Liver (tissue), 9 donors: ENCODE results near the gene CYB561A3. TPM values are rescaled to one million over a fixed set of nuclear protein-coding genes. Genes with fewer than 3 reads are reported as not detected.

Experiments used
- DNase-seq: peaks from one replicate; pipeline ENCODE4 v3.0.0-alpha.2; 2017; ENCODE audit warnings: low spot score
- H3K27ac ChIP-seq, 2 donors: one replicate each; pipeline ENCODE4 v1.7.0; 2013; ENCODE audit warnings: inconsistent platforms in 2 of 2, low read length in 2 of 2, control low read depth in 1 of 2, low read depth in 1 of 2, mild to moderate bottlenecking in 1 of 2
- H3K27me3 ChIP-seq, 4 donors: one replicate each; pipeline versions ENCODE4 v1.6.1 to v1.7.0; 2013; ENCODE audit warnings: low read length in 3 of 4, inconsistent platforms in 1 of 4, mild to moderate bottlenecking in 1 of 4, moderate library complexity in 1 of 4; ENCODE audit not compliant: control insufficient read depth in 4 of 4, insufficient read depth in 4 of 4
- H3K36me3 ChIP-seq, 4 donors: one replicate each; pipeline versions ENCODE4 v1.6.1 to v1.7.0; 2013; ENCODE audit warnings: low read length in 3 of 4, mild to moderate bottlenecking in 3 of 4, low read depth in 1 of 4, moderate library complexity in 1 of 4; ENCODE audit not compliant: control insufficient read depth in 4 of 4, insufficient read depth in 3 of 4
- H3K4me1 ChIP-seq, 4 donors: one replicate each; pipeline versions ENCODE4 v1.6.1 to v1.7.0; 2013; ENCODE audit warnings: low read length in 3 of 4, mild to moderate bottlenecking in 3 of 4, moderate library complexity in 1 of 4; ENCODE audit not compliant: control insufficient read depth in 4 of 4, insufficient read depth in 4 of 4
- H3K4me3 ChIP-seq, 3 donors: one replicate each; pipeline versions ENCODE4 v1.6.1 to v1.7.0; 2013; ENCODE audit warnings: low read length in 3 of 3, control low read depth in 1 of 3, low read depth in 1 of 3, mild to moderate bottlenecking in 1 of 3
- H3K9ac ChIP-seq, 2 donors: one replicate each; pipeline ENCODE4 v1.7.0; 2013; ENCODE audit warnings: low read length in 2 of 2, mild to moderate bottlenecking in 2 of 2, moderate library complexity in 2 of 2, control low read depth in 1 of 2, low read depth in 1 of 2
- H3K9me3 ChIP-seq, 4 donors: one replicate each; pipeline versions ENCODE4 v1.6.1 to v1.7.0; 2013; ENCODE audit warnings: low read length in 3 of 4; ENCODE audit not compliant: control insufficient read depth in 4 of 4
- EGR1 ChIP-seq, 2 donors: IDR thresholded peaks; 2 replicates each; pipeline ENCODE4 v1.6.1; 2016 to 2018; ENCODE audit warnings: antibody characterized with exemption in 2 of 2, low read depth in 2 of 2
- FOXA1 ChIP-seq: IDR thresholded peaks from 2 replicates; pipeline ENCODE4 v1.6.1; 2016; ENCODE audit warnings: antibody characterized with exemption
- FOXA2 ChIP-seq: IDR thresholded peaks from 2 replicates; pipeline ENCODE4 v1.6.1; 2016; ENCODE audit warnings: antibody characterized with exemption
- GABPA ChIP-seq, 2 donors: IDR thresholded peaks in 1 of 2; conservative IDR thresholded peaks in 1 of 2; 2 replicates each; pipeline ENCODE4 v1.6.1; 2016; ENCODE audit warnings: antibody characterized with exemption in 2 of 2, mild to moderate bottlenecking in 1 of 2, moderate library complexity in 1 of 2
- HNF4A ChIP-seq, 2 donors: conservative IDR thresholded peaks; 2 replicates each; pipeline ENCODE4 v1.6.1; 2016; ENCODE audit warnings: antibody characterized with exemption in 2 of 2, mild to moderate bottlenecking in 2 of 2
- HNF4G ChIP-seq: IDR thresholded peaks from 2 replicates; pipeline ENCODE4 v1.6.1; 2016; ENCODE audit warnings: antibody characterized with exemption
- JUND ChIP-seq, 2 donors: IDR thresholded peaks; 2 replicates each; pipeline ENCODE4 v1.6.1; 2016; ENCODE audit warnings: antibody characterized with exemption in 2 of 2
- MAX ChIP-seq: IDR thresholded peaks from 2 replicates; pipeline ENCODE4 v1.6.1; 2016; ENCODE audit warnings: antibody characterized with exemption
- NR2F2 ChIP-seq: IDR thresholded peaks from 2 replicates; pipeline ENCODE4 v1.6.1; 2016; ENCODE audit warnings: antibody characterized with exemption
- RAD21 ChIP-seq, 2 donors: IDR thresholded peaks; 2 replicates each; pipeline ENCODE4 v1.6.1; 2016; ENCODE audit warnings: antibody characterized with exemption in 2 of 2, mild to moderate bottlenecking in 2 of 2
- REST ChIP-seq: IDR thresholded peaks from 2 replicates; pipeline ENCODE4 v1.6.1; 2016; ENCODE audit warnings: antibody characterized with exemption, mild to moderate bottlenecking
- RXRA ChIP-seq, 2 donors: IDR thresholded peaks; 2 replicates each; pipeline ENCODE4 v1.6.1; 2017 to 2018; ENCODE audit warnings: antibody characterized with exemption in 2 of 2, mild to moderate bottlenecking in 1 of 2
- SP1 ChIP-seq: IDR thresholded peaks from 2 replicates; pipeline ENCODE4 v1.6.1; 2018; ENCODE audit warnings: antibody characterized with exemption, mild to moderate bottlenecking
- TAF1 ChIP-seq: conservative IDR thresholded peaks from 2 replicates; pipeline ENCODE4 v1.6.1; 2016; ENCODE audit warnings: antibody characterized with exemption, mild to moderate bottlenecking
- YY1 ChIP-seq: IDR thresholded peaks from 2 replicates; pipeline ENCODE4 v1.6.1; 2016; ENCODE audit warnings: antibody characterized with exemption, mild to moderate bottlenecking
- WGBS: extraction: QIAGEN DNeasy Blood & Tissue Kit; methylation state at CpG from one replicate; pipeline ENCODE4 v1.1.7; 2013; 5-methylcytosine and 5-hydroxymethylcytosine counted together
- polyA plus RNA-seq, 2 donors: library from polyadenylated mRNA; stranded (reverse) in 1 of 2; unstranded in 1 of 2; fragments of 200-250 nt in 1 of 2; fragments of >200 nt in 1 of 2; fragmentation: Nextera tagmentation in 1 of 2; extraction: Ambion mirVana in 1 of 2; gene quantifications; one replicate each; pipeline versions ENCODE4 v1.2.1 to v1.2.3, GENCODE V29; 2013 to 2015
- total RNA-seq, 2 donors: library from RNA; depleted of rRNA; stranded (reverse); fragments of >200 nt; gene quantifications; one replicate each; pipeline ENCODE4 v1.2.3, GENCODE V29; 2014
- TF ChIP-seq, protein P1 (sequence below): IDR thresholded peaks from 2 replicates; pipeline ENCODE4 v1.6.1; 2016; ENCODE audit warnings: antibody characterized with exemption
- TF ChIP-seq, protein P2 (sequence below): fragments of 150-350 bp; IDR thresholded peaks from 2 replicates; pipeline ENCODE4 v1.5.1; 2017; ENCODE audit warnings: improper control_type of control experiment, low read depth, low read length; ENCODE audit not compliant: missing input control
- donor health status: healthy.
- donor health status: healthy.
- donor health status: healthy.
- donor health status: healthy.
- donor health status: healthy.

Gene CYB561A3
- total and polyA plus RNA-seq, 4 donors, result 20.2 to 36.5 (median 28.4) TPM

DNA sequence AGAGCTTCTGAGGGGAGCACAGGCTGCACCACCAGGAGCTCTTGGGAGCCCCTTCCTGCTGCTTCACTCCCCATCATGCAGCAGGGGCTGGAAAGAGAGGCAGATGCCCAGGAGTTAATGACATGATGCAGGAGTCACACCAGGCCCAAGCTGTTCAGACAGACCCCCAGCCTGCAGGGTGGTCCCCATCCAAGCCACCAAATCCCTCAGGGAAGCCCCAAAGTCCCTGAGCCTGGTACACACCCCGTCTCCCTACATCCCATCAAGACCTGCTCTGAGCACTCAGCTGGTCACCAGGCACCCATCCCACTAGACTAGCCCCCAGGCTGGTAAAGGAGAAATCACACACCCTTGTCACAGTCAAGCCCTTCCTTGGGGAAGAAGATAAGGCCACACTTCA lies 11.3 kb downstream of the CYB561A3 start (continued):
- TF ChIP-seq REST (no peak), JUND (IDR thresholded peaks at IDR 0.05) (no peak), HNF4G (no peak), YY1 (no peak), RXRA (IDR thresholded peaks at IDR 0.05) (no peak), EGR1 (IDR thresholded peaks at IDR 0.05; ENCODE audit: low read depth in 2 of 2) (no peak), FOXA2 (no peak), NR2F2 (no peak), SP1 (no peak), MAX (no peak)

DNA sequence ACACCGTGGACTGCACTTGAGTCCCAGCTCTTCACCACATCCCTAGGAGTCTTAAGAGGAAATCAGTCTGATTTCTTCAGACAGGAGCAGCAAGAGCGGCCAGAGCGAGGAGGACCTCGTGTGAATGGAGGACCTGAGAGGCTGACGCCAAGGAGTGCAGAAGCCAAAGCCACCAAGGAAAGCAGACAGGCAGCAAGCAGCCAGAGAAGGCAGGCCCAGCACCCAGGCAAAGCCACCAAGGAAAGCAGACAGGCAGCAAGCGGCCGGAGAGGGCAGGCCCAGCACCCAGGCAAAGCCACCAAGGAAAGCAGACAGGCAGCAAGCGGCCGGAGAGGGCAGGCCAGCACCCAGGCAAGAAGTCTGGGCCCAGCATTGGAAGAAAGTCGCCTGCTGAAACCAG lies 11.8 kb downstream of the CYB561A3 start:
- Histone ChIP-seq H3K4me3 (no peak overlapping the region), H3K36me3 (peaks cover 8 to 30% (median 10%) of the 10 kb centered on the region in 4 donors), H3K9ac (no peak overlapping the region), H3K9me3 (no peaks in the 10 kb centered on the region), H3K27me3 (no peaks in the 10 kb centered on the region), H3K27ac (no peak overlapping the region), H3K4me1 (peaks cover 0 to 11% (median 6%) of the 10 kb centered on the region in 4 donors)
- WGBS, result 95% methylated on average over 10 of the region's 10 CpGs
- no peak for DNase-seq
- TF ChIP-seq, protein P1, sequence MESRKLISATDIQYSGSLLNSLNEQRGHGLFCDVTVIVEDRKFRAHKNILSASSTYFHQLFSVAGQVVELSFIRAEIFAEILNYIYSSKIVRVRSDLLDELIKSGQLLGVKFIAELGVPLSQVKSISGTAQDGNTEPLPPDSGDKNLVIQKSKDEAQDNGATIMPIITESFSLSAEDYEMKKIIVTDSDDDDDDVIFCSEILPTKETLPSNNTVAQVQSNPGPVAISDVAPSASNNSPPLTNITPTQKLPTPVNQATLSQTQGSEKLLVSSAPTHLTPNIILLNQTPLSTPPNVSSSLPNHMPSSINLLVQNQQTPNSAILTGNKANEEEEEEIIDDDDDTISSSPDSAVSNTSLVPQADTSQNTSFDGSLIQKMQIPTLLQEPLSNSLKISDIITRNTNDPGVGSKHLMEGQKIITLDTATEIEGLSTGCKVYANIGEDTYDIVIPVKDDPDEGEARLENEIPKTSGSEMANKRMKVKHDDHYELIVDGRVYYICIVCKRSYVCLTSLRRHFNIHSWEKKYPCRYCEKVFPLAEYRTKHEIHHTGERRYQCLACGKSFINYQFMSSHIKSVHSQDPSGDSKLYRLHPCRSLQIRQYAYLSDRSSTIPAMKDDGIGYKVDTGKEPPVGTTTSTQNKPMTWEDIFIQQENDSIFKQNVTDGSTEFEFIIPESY, result no peak
- TF ChIP-seq FOXA2 (no peak), JUND (IDR thresholded peaks at IDR 0.05) (no peak), RAD21 (IDR thresholded peaks at IDR 0.05) (no peak), GABPA (IDR thresholded peaks at IDR 0.05 in 1 of 2, conservative IDR thresholded peaks at IDR 0.05 in 1 of 2) (no peak), FOXA1 (no peak), HNF4G (no peak), NR2F2 (no peak), REST (no peak), TAF1 (no peak), HNF4A (conservative IDR thresholded peaks at IDR 0.05) (no peak)
- TF ChIP-seq, protein P2, sequence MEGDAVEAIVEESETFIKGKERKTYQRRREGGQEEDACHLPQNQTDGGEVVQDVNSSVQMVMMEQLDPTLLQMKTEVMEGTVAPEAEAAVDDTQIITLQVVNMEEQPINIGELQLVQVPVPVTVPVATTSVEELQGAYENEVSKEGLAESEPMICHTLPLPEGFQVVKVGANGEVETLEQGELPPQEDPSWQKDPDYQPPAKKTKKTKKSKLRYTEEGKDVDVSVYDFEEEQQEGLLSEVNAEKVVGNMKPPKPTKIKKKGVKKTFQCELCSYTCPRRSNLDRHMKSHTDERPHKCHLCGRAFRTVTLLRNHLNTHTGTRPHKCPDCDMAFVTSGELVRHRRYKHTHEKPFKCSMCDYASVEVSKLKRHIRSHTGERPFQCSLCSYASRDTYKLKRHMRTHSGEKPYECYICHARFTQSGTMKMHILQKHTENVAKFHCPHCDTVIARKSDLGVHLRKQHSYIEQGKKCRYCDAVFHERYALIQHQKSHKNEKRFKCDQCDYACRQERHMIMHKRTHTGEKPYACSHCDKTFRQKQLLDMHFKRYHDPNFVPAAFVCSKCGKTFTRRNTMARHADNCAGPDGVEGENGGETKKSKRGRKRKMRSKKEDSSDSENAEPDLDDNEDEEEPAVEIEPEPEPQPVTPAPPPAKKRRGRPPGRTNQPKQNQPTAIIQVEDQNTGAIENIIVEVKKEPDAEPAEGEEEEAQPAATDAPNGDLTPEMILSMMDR, result no peak
